ENCODE measurements around the gene ZFR.

GRCh38 chr5:32315221-32316014 is 129.1 kb downstream of the ZFR start:
- no peak for TF ChIP-seq TP53 (CRISPR knock-in tag; IDR thresholded peaks at IDR 0.05)
- no peak for TF ChIP-seq MAZ (IDR thresholded peaks at IDR 0.05; ENCODE audit: borderline replicate concordance, low read depth, low read length)
- no peak for TF ChIP-seq POLR2A (IDR thresholded peaks at IDR 0.05; ENCODE audit: low read length)
- no peak for TF ChIP-seq MAX (IDR thresholded peaks at IDR 0.05)
- TF ChIP-seq CBX8 (IDR thresholded peaks at IDR 0.05), result no peak
- TF ChIP-seq E2F6 (IDR thresholded peaks at IDR 0.05; ENCODE audit: borderline replicate concordance, low read depth), result no peak
- no peak for TF ChIP-seq SREBF2 (IDR thresholded peaks at IDR 0.05)
- no peak for TF ChIP-seq CTCF (IDR thresholded peaks at IDR 0.05)
- TF ChIP-seq POLR2AphosphoS2 (conservative IDR thresholded peaks at IDR 0.05; ENCODE audit: low read length), result no peak
- no peak for TF ChIP-seq REST (IDR thresholded peaks at IDR 0.05)
- no peak for TF ChIP-seq CEBPB (IDR thresholded peaks at IDR 0.05)
- TF ChIP-seq EP300 (IDR thresholded peaks at IDR 0.05), result no peak
- no peak for TF ChIP-seq RAD21 (conservative IDR thresholded peaks at IDR 0.05 in 1 of 2, IDR thresholded peaks at IDR 0.05 in 1 of 2)
- no peak for TF ChIP-seq SMC3 (IDR thresholded peaks at IDR 0.05)

Measured in A549 (cell line).